ENCODE results near the gene ISL2.
A peak's percentile ranks its signal among the peaks of the same experiment; 100 is the strongest.

ISL2 gene

GRCh38 chr15:76328106-76328696, 8.4 kb upstream of the ISL2 start:
- DNase-seq = no peak

GRCh38 chr15:76328958-76329357, 7.6 kb upstream of the ISL2 start:
- DNase-seq = no peak

- peak; percentile 10 for DNase-seq
These were observed 6.4 kb upstream of the ISL2 start for GRCh38 chr15:76330080-76330680.

GRCh38 chr15:76332796-76333195, 3.8 kb upstream of the ISL2 start:
- no peak for DNase-seq

- no peak for DNase-seq
These were observed 3.3 kb upstream of the ISL2 start for GRCh38 chr15:76333309-76333708.

- DNase-seq = no peak
These were observed 2.7 kb upstream of the ISL2 start for GRCh38 chr15:76333720-76334437.

GRCh38 chr15:76334438-76335306, 1.9 kb upstream of the ISL2 start:
- DNase-seq = no peak

- no peak for DNase-seq
These were observed 993 bp upstream of the ISL2 start for GRCh38 chr15:76335307-76336253.

GRCh38 chr15:76337059-76337695, 604 bp downstream of the ISL2 start:
- no peak for DNase-seq

- DNase-seq = no peak
These were observed 1.3 kb downstream of the ISL2 start for GRCh38 chr15:76337696-76338485.

GRCh38 chr15:76338486-76339304, 2.1 kb downstream of the ISL2 start:
- no peak for DNase-seq

GRCh38 chr15:76339305-76340197, 3.0 kb downstream of the ISL2 start:
- peak; percentile 33 for DNase-seq

- peak; percentile 58 for DNase-seq
These were observed 3.7 kb downstream of the ISL2 start for GRCh38 chr15:76340198-76340802.

GRCh38 chr15:76340803-76341365, 4.3 kb downstream of the ISL2 start:
- peak; percentile 48 for DNase-seq

GRCh38 chr15:76341366-76342057, 4.9 kb downstream of the ISL2 start:
- DNase-seq = no peak

GRCh38 chr15:76342058-76342381, 5.4 kb downstream of the ISL2 start:
- no peak for DNase-seq

- DNase-seq = no peak
These were observed 6.0 kb downstream of the ISL2 start for GRCh38 chr15:76342382-76343201.

Data from NCI-H146 (cell line).